ENCODE data around the gene MAP2K3. TPM values are rescaled to one million over a fixed set of nuclear protein-coding genes. Genes with fewer than 3 reads are reported as not detected.

MAP2K3 gene
- 49.7 TPM for polyA plus RNA-seq
- long read RNA-seq, donor 1, transcript MAP2K3-202 (12 exons, 2,303 nt): major isoform, 11 of 13 reads
- long read RNA-seq, donor 1, partial matches to known transcripts: 0 of 13 reads
- long read RNA-seq, donor 1, other reads (novel, unspliced or antisense): 0 of 13 reads
- long read RNA-seq, donor 2, transcript MAP2K3-202 (12 exons, 2,303 nt): major isoform, 12 of 13 reads
- long read RNA-seq, donor 2, partial matches to known transcripts: 0 of 13 reads
- long read RNA-seq, donor 2, other reads (novel, unspliced or antisense): 0 of 13 reads
- long read RNA-seq, donor 3: 0 reads
- long read RNA-seq, donor 4, partial matches to known transcripts: 0 of 2 reads
- long read RNA-seq, donor 4, other reads (novel, unspliced or antisense): 0 of 2 reads
- long read RNA-seq, donor 5, transcript MAP2K3-202 (12 exons, 2,303 nt): major isoform, 7 of 7 reads
- long read RNA-seq, donor 5, partial matches to known transcripts: 0 of 7 reads
- long read RNA-seq, donor 5, other reads (novel, unspliced or antisense): 0 of 7 reads
- long read RNA-seq, donor 6, transcript MAP2K3-202 (12 exons, 2,303 nt): major isoform, 10 of 13 reads
- long read RNA-seq, donor 6, partial matches to known transcripts: 0 of 13 reads
- long read RNA-seq, donor 6, other reads (novel, unspliced or antisense): 0 of 13 reads
- long read RNA-seq, donor 7, transcript MAP2K3-202 (12 exons, 2,303 nt): major isoform, 5 of 5 reads
- long read RNA-seq, donor 7, partial matches to known transcripts: 0 of 5 reads
- long read RNA-seq, donor 7, other reads (novel, unspliced or antisense): 0 of 5 reads
- long read RNA-seq, donor 8, transcript MAP2K3-202 (12 exons, 2,303 nt): major isoform, 15 of 18 reads
- long read RNA-seq, donor 8, partial matches to known transcripts: 0 of 18 reads
- long read RNA-seq, donor 8, other reads (novel, unspliced or antisense): 0 of 18 reads
- long read RNA-seq, donor 9, transcript MAP2K3-202 (12 exons, 2,303 nt): major isoform, 9 of 9 reads
- long read RNA-seq, donor 9, partial matches to known transcripts: 0 of 9 reads
- long read RNA-seq, donor 9, other reads (novel, unspliced or antisense): 0 of 9 reads
- long read RNA-seq, donor 10, transcript MAP2K3-202 (12 exons, 2,303 nt): major isoform, 13 of 14 reads
- long read RNA-seq, donor 10, partial matches to known transcripts: 0 of 14 reads
- long read RNA-seq, donor 10, other reads (novel, unspliced or antisense): 0 of 14 reads
- long read RNA-seq, donor 11, transcript MAP2K3-202 (12 exons, 2,303 nt): major isoform, 6 of 8 reads
- long read RNA-seq, donor 11, partial matches to known transcripts: 0 of 8 reads
- long read RNA-seq, donor 11, other reads (novel, unspliced or antisense): 0 of 8 reads

GRCh38 chr17:21284319-21285163, at the start of gene MAP2K3:
Gene MAP2K3, plus strand, starts transcription at chr17:21284711. Its CDS starts 210 bp downstream, at chr17:21284921.
- Histone ChIP-seq H3K27ac (ENCODE audit: low read length) (peak within 1 kb of the TSS; percentile 78), H3K4me3 (ENCODE audit: low read length) (peak within 1 kb of the TSS; percentile 63), H3K4me1 (ENCODE audit: control insufficient read depth, insufficient read depth, low read length) (peaks cover 34% of the 10 kb centered on the region), H3K9me3 (ENCODE audit: control insufficient read depth, low read depth, low read length) (no peaks in the 10 kb centered on the region), H3K27me3 (ENCODE audit: control insufficient read depth, insufficient read depth, low read length) (peaks cover 6% of the 10 kb centered on the region), H3K36me3 (ENCODE audit: control insufficient read depth, insufficient read depth, low read length) (peaks cover under 1% of the 10 kb centered on the region)
- DNase-seq: peak; percentile 99
- no CpG with 5 or more reads among the region's 88 CpGs for WGBS (ENCODE audit: insufficient coverage, low lambda C conversion rate)

- Histone ChIP-seq H3K9me3 (ENCODE audit: control insufficient read depth, low read depth, low read length) (no peaks in the 10 kb centered on the region), H3K27ac (ENCODE audit: low read length) (no peak overlapping the region), H3K4me3 (ENCODE audit: low read length) (no peak overlapping the region), H3K36me3 (ENCODE audit: control insufficient read depth, insufficient read depth, low read length) (no peaks in the 10 kb centered on the region), H3K27me3 (ENCODE audit: control insufficient read depth, insufficient read depth, low read length) (no peaks in the 10 kb centered on the region), H3K4me1 (ENCODE audit: control insufficient read depth, insufficient read depth, low read length) (no peaks in the 10 kb centered on the region)
- WGBS (ENCODE audit: insufficient coverage, low lambda C conversion rate): 83% methylated on average over 1 of the region's 1 CpG
- DNase-seq: no peak
Measured at GRCh38 chr17:21235921-21236320, 48.6 kb upstream of the MAP2K3 start.

GRCh38 chr17:21239680-21240368, 44.7 kb upstream of the MAP2K3 start:
- Histone ChIP-seq H3K4me1 (ENCODE audit: control insufficient read depth, insufficient read depth, low read length) (peaks cover 3% of the 10 kb centered on the region), H3K4me3 (ENCODE audit: low read length) (no peak overlapping the region), H3K9me3 (ENCODE audit: control insufficient read depth, low read depth, low read length) (no peaks in the 10 kb centered on the region), H3K36me3 (ENCODE audit: control insufficient read depth, insufficient read depth, low read length) (no peaks in the 10 kb centered on the region), H3K27me3 (ENCODE audit: control insufficient read depth, insufficient read depth, low read length) (no peaks in the 10 kb centered on the region), H3K27ac (ENCODE audit: low read length) (no peak overlapping the region)
- WGBS (ENCODE audit: insufficient coverage, low lambda C conversion rate): no CpG with 5 or more reads among the region's 12 CpGs
- no peak for DNase-seq

GRCh38 chr17:21240369-21241055, 44.0 kb upstream of the MAP2K3 start:
- no peaks in the 10 kb centered on the region for H3K27me3 ChIP-seq (ENCODE audit: control insufficient read depth, insufficient read depth, low read length)
- DNase-seq: no peak
- H3K4me1 ChIP-seq (ENCODE audit: control insufficient read depth, insufficient read depth, low read length): peaks cover 3% of the 10 kb centered on the region
- H3K27ac ChIP-seq (ENCODE audit: low read length): no peak overlapping the region
- H3K36me3 ChIP-seq (ENCODE audit: control insufficient read depth, insufficient read depth, low read length): no peaks in the 10 kb centered on the region
- no CpG with 5 or more reads among the region's 25 CpGs for WGBS (ENCODE audit: insufficient coverage, low lambda C conversion rate)
- H3K4me3 ChIP-seq (ENCODE audit: low read length): no peak overlapping the region
- no peaks in the 10 kb centered on the region for H3K9me3 ChIP-seq (ENCODE audit: control insufficient read depth, low read depth, low read length)

GRCh38 chr17:21241564-21241963, 42.9 kb upstream of the MAP2K3 start:
- H3K9me3 ChIP-seq (ENCODE audit: control insufficient read depth, low read depth, low read length): no peaks in the 10 kb centered on the region
- no peaks in the 10 kb centered on the region for H3K27me3 ChIP-seq (ENCODE audit: control insufficient read depth, insufficient read depth, low read length)
- no peak overlapping the region for H3K4me3 ChIP-seq (ENCODE audit: low read length)
- no peak for DNase-seq
- no CpG with 5 or more reads among the region's 11 CpGs for WGBS (ENCODE audit: insufficient coverage, low lambda C conversion rate)
- H3K36me3 ChIP-seq (ENCODE audit: control insufficient read depth, insufficient read depth, low read length): no peaks in the 10 kb centered on the region
- H3K27ac ChIP-seq (ENCODE audit: low read length): no peak overlapping the region
- peaks cover 3% of the 10 kb centered on the region for H3K4me1 ChIP-seq (ENCODE audit: control insufficient read depth, insufficient read depth, low read length)

- Histone ChIP-seq H3K27me3 (ENCODE audit: control insufficient read depth, insufficient read depth, low read length) (no peaks in the 10 kb centered on the region), H3K4me3 (ENCODE audit: low read length) (no peak overlapping the region), H3K27ac (ENCODE audit: low read length) (no peak overlapping the region), H3K36me3 (ENCODE audit: control insufficient read depth, insufficient read depth, low read length) (no peaks in the 10 kb centered on the region), H3K9me3 (ENCODE audit: control insufficient read depth, low read depth, low read length) (no peaks in the 10 kb centered on the region), H3K4me1 (ENCODE audit: control insufficient read depth, insufficient read depth, low read length) (peaks cover 3% of the 10 kb centered on the region)
- no CpG with 5 or more reads among the region's 11 CpGs for WGBS (ENCODE audit: insufficient coverage, low lambda C conversion rate)
- no peak for DNase-seq
Measured at GRCh38 chr17:21242026-21242697, 42.3 kb upstream of the MAP2K3 start.

GRCh38 chr17:21242780-21243515, 41.6 kb upstream of the MAP2K3 start:
- Histone ChIP-seq H3K36me3 (ENCODE audit: control insufficient read depth, insufficient read depth, low read length) (no peaks in the 10 kb centered on the region), H3K27me3 (ENCODE audit: control insufficient read depth, insufficient read depth, low read length) (no peaks in the 10 kb centered on the region), H3K9me3 (ENCODE audit: control insufficient read depth, low read depth, low read length) (no peaks in the 10 kb centered on the region), H3K4me3 (ENCODE audit: low read length) (no peak overlapping the region), H3K4me1 (ENCODE audit: control insufficient read depth, insufficient read depth, low read length) (peaks cover 3% of the 10 kb centered on the region), H3K27ac (ENCODE audit: low read length) (no peak overlapping the region)
- WGBS (ENCODE audit: insufficient coverage, low lambda C conversion rate): no CpG with 5 or more reads among the region's 26 CpGs
- DNase-seq: no peak

Measured in large intestine (tissue), 12 donors.